SK-N-SH (cell line): ENCODE measurements around the gene NCKAP5.

ENCODE experiments used
- CTCF ChIP-seq: fragments of 200-600 bp; sonication (generic); IDR thresholded peaks from 2 replicates; pipeline ENCODE4 v1.6.1; 2017; ENCODE audit warnings: antibody characterized with exemption, mild to moderate bottlenecking, moderate library complexity
- EP300 ChIP-seq, 2 experiments: IDR thresholded peaks; 2 replicates each; pipeline versions ENCODE4 v1.4.0 to v1.6.1; 2012; ENCODE audit warnings: borderline replicate concordance in 1 of 2, low read depth in 1 of 2, low read length in 1 of 2
- EZH2phosphoT487 ChIP-seq: fragments of 200-600 bp; sonication (generic); IDR thresholded peaks from 2 replicates; pipeline ENCODE4 v1.6.1; 2017; ENCODE audit warnings: low read depth, mixed run types, mild to moderate bottlenecking, antibody characterized with exemption, moderate library complexity, borderline replicate concordance
- GATA2 ChIP-seq: sonication (generic); formaldehyde crosslinking; IDR thresholded peaks from 2 replicates; pipeline ENCODE4 v1.5.0; 2020; ENCODE audit warnings: mild to moderate bottlenecking, missing genetic modification reagents
- MAX ChIP-seq: IDR thresholded peaks from 2 replicates; pipeline ENCODE4 v1.4.0; 2012; ENCODE audit warnings: low read depth
- MXI1 ChIP-seq: IDR thresholded peaks from 2 replicates; pipeline ENCODE4 v1.6.1; 2012; ENCODE audit warnings: mild to moderate bottlenecking, low read depth, low read length, improper control_type of control experiment
- PBX3 ChIP-seq: IDR thresholded peaks from 2 replicates; pipeline ENCODE4; 2012
- POLR2AphosphoS5 ChIP-seq: IDR thresholded peaks from 2 replicates; pipeline ENCODE4 v1.6.1; 2012; ENCODE audit warnings: low read depth, low read length
- RCOR1 ChIP-seq: fragments of 150-350 bp; IDR thresholded peaks from 2 replicates; pipeline ENCODE4 v1.6.1; 2017; ENCODE audit warnings: antibody characterized with exemption, low read length
- REST ChIP-seq: IDR thresholded peaks from 2 replicates; pipeline ENCODE4 v1.6.1; 2012; ENCODE audit warnings: mild to moderate bottlenecking, low read depth, low read length, moderate library complexity
- RFX5 ChIP-seq: IDR thresholded peaks from 2 replicates; pipeline ENCODE4 v1.6.1; 2012; ENCODE audit warnings: mild to moderate bottlenecking, improper control_type of control experiment, low read length
- SIN3A ChIP-seq: IDR thresholded peaks from 2 replicates; pipeline ENCODE4 v1.6.1; 2012; ENCODE audit warnings: low read depth, mild to moderate bottlenecking, low read length, moderate library complexity, borderline replicate concordance
- SMC3 ChIP-seq: IDR thresholded peaks from 2 replicates; pipeline ENCODE4 v1.6.1; 2012; ENCODE audit warnings: low read depth, low read length, improper control_type of control experiment
- ZBTB33 ChIP-seq: IDR thresholded peaks from 2 replicates; pipeline ENCODE4 v1.4.0; 2012; ENCODE audit warnings: low read depth, borderline replicate concordance

GRCh38 chr2:133363884-133364283 is 204.4 kb downstream of the NCKAP5 start:
- TF ChIP-seq POLR2AphosphoS5 (no peak), MAX (no peak), SMC3 (no peak), SIN3A (no peak), ZBTB33 (no peak), REST (no peak), MXI1 (no peak), CTCF (no peak), PBX3 (no peak), RCOR1 (no peak), RFX5 (no peak), EP300 (IDR thresholded peaks at IDR 0.05; ENCODE audit: borderline replicate concordance in 1 of 2, low read depth in 1 of 2, low read length in 1 of 2) (no peak), EZH2phosphoT487 (no peak), GATA2 (CRISPR knock-in tag) (no peak)
